WTC11 (cell line): ENCODE measurements around the gene NINL. TPM values are rescaled to one million over a fixed set of nuclear protein-coding genes. Genes with fewer than 3 reads are reported as not detected.
A peak's percentile ranks its signal among the peaks of the same experiment; 100 is the strongest.
"Not testable (repeated sequence)": the region's sequence is repeated elsewhere in the genome, so short reads cannot be mapped to it uniquely, and the experiment has no call there.

Experiments used
- ATAC-seq: fragments of 200-7000 bp; cut with Tn5 transposase; 2 replicates; pipeline ENCODE4 v1.10.0; 2021; ENCODE audit warnings: mild to moderate bottlenecking, moderate library complexity
- CTCF ChIA-PET: fragments of 300-600 bp; sonication (Branson Sonifier 250); formaldehyde crosslinking; loops from one replicate; lab custom pipeline; 2021; ENCODE audit warnings: antibody characterized with exemption; lab: Charles Lee
- POLR2A ChIA-PET: fragments of 350-600 bp; sonication (Branson Sonifier 250); formaldehyde crosslinking; loops from one replicate; lab custom pipeline; 2021; ENCODE audit warnings: antibody characterized with exemption; lab: Charles Lee
- DNase-seq: peaks from one replicate; pipeline ENCODE4 v3.0.0; 2021; ENCODE audit warnings: low spot score
- H3K27ac Mint-ChIP-seq: 2 replicates; pipeline ENCODE4 v1.8.0; 2021; ENCODE audit warnings: mixed read lengths
- H3K27me3 Mint-ChIP-seq: 2 replicates; pipeline ENCODE4 v1.8.0; 2021; ENCODE audit warnings: low read depth, mild to moderate bottlenecking, moderate library complexity, mixed read lengths
- H3K36me3 Mint-ChIP-seq: 2 replicates; pipeline ENCODE4 v1.8.0; 2021; ENCODE audit warnings: mixed read lengths
- H3K4me1 Mint-ChIP-seq: 2 replicates; pipeline ENCODE4 v1.8.0; 2022; ENCODE audit warnings: mixed read lengths
- H3K4me3 Mint-ChIP-seq: 2 replicates; pipeline ENCODE4 v1.8.0; 2021; ENCODE audit warnings: mild to moderate bottlenecking, moderate library complexity, mixed read lengths
- H3K9me3 Mint-ChIP-seq: 2 replicates; pipeline ENCODE4 v1.8.0; 2021; ENCODE audit warnings: mixed read lengths
- ATF1 ChIP-seq: sonication (generic); formaldehyde crosslinking; IDR thresholded peaks from 2 replicates; pipeline ENCODE4 v1.8.1; 2023; ENCODE audit warnings: mild to moderate bottlenecking, moderate library complexity, missing genetic modification reagents
- CREB1 ChIP-seq: sonication (generic); formaldehyde crosslinking; IDR thresholded peaks from 2 replicates; pipeline ENCODE4 v1.8.0; 2023; ENCODE audit warnings: mild to moderate bottlenecking, missing genetic modification reagents
- FOXJ3 ChIP-seq: sonication (generic); formaldehyde crosslinking; IDR thresholded peaks from 2 replicates; pipeline ENCODE4 v1.9.0; 2021; ENCODE audit warnings: missing genetic modification reagents, mild to moderate bottlenecking, borderline replicate concordance
- GTF2I ChIP-seq: fragments of 250-450 bp; sonication (Bioruptor Pico); conservative IDR thresholded peaks from 2 replicates; pipeline ENCODE4 v1.4.0; 2021; ENCODE audit warnings: mild to moderate bottlenecking
- HMGA2 ChIP-seq: fragments of 250-450 bp; sonication (Bioruptor Pico); IDR thresholded peaks from 2 replicates; pipeline ENCODE4 v1.4.0; 2021; ENCODE audit warnings: mild to moderate bottlenecking, moderate library complexity
- JUN ChIP-seq: sonication (generic); formaldehyde crosslinking; IDR thresholded peaks from 2 replicates; pipeline ENCODE4 v1.8.0; 2023; ENCODE audit warnings: mild to moderate bottlenecking, missing genetic modification reagents
- KAT7 ChIP-seq: sonication (generic); formaldehyde crosslinking; IDR thresholded peaks from 2 replicates; pipeline ENCODE4 v1.8.1; 2023; ENCODE audit warnings: missing genetic modification reagents, mild to moderate bottlenecking, borderline replicate concordance
- ZBTB21 ChIP-seq: sonication (generic); formaldehyde crosslinking; IDR thresholded peaks from 2 replicates; pipeline ENCODE4 v1.8.1; 2023; ENCODE audit warnings: mild to moderate bottlenecking, missing genetic modification reagents, borderline replicate concordance
- ZNF121 ChIP-seq: sonication (generic); formaldehyde crosslinking; IDR thresholded peaks from 2 replicates; pipeline ENCODE4 v1.8.0; 2023; ENCODE audit warnings: missing genetic modification reagents
- ZNF138 ChIP-seq: sonication (generic); formaldehyde crosslinking; conservative IDR thresholded peaks from 2 replicates; pipeline ENCODE4 v1.8.1; 2022; ENCODE audit warnings: mild to moderate bottlenecking, moderate library complexity, missing genetic modification reagents
- ZNF219 ChIP-seq: sonication (generic); formaldehyde crosslinking; IDR thresholded peaks from 2 replicates; pipeline ENCODE4 v1.8.0; 2023; ENCODE audit warnings: missing genetic modification reagents, mild to moderate bottlenecking, borderline replicate concordance
- total RNA-seq: library from RNA; stranded (reverse); gene quantifications from 3 replicates; pipeline ENCODE4 v1.2.3, GENCODE V29; 2021
- TF ChIP-seq, protein P1 (sequence below): sonication (generic); formaldehyde crosslinking; IDR thresholded peaks from 2 replicates; pipeline ENCODE4 v1.8.0; 2022; ENCODE audit warnings: mild to moderate bottlenecking, missing genetic modification reagents
- TF ChIP-seq, protein P2 (sequence below): sonication (generic); formaldehyde crosslinking; IDR thresholded peaks from 2 replicates; pipeline ENCODE4 v1.8.0; 2022; ENCODE audit warnings: missing genetic modification reagents
- TF ChIP-seq, protein P3 (sequence below): fragments of 250-450 bp; sonication (Bioruptor Pico); conservative IDR thresholded peaks from 2 replicates; pipeline ENCODE4 v1.9.0; 2021; ENCODE audit warnings: mild to moderate bottlenecking
- TF ChIP-seq, protein P4 (sequence below): sonication (generic); formaldehyde crosslinking; IDR thresholded peaks from 2 replicates; pipeline ENCODE4 v1.8.1; 2022; ENCODE audit warnings: low read depth, mild to moderate bottlenecking, moderate library complexity, missing genetic modification reagents, borderline replicate concordance
- TF ChIP-seq, protein P5 (sequence below): sonication (generic); formaldehyde crosslinking; IDR thresholded peaks from 2 replicates; pipeline ENCODE4 v1.8.1; 2022; ENCODE audit warnings: missing genetic modification reagents, borderline replicate concordance
- TF ChIP-seq, protein P6 (sequence below): sonication (generic); formaldehyde crosslinking; IDR thresholded peaks from 2 replicates; pipeline ENCODE4 v1.8.0; 2022; ENCODE audit warnings: mild to moderate bottlenecking, missing genetic modification reagents
- TF ChIP-seq, protein P7 (sequence below): sonication (generic); formaldehyde crosslinking; IDR thresholded peaks from 2 replicates; pipeline ENCODE4 v1.8.0; 2023; ENCODE audit warnings: missing genetic modification reagents
- TF ChIP-seq, protein P8 (sequence below): fragments of 250-450 bp; sonication (Bioruptor Pico); IDR thresholded peaks from 2 replicates; pipeline ENCODE4 v1.9.0; 2021; ENCODE audit warnings: mild to moderate bottlenecking
- TF ChIP-seq, protein P9 (sequence below): fragments of 250-450 bp; sonication (Bioruptor Pico); IDR thresholded peaks from 2 replicates; pipeline ENCODE4 v2.1.2; 2022; ENCODE audit warnings: mild to moderate bottlenecking, moderate library complexity

The NINL gene
- total RNA-seq, 1 experiment from 2014 or later = 36.0 TPM

DNA sequence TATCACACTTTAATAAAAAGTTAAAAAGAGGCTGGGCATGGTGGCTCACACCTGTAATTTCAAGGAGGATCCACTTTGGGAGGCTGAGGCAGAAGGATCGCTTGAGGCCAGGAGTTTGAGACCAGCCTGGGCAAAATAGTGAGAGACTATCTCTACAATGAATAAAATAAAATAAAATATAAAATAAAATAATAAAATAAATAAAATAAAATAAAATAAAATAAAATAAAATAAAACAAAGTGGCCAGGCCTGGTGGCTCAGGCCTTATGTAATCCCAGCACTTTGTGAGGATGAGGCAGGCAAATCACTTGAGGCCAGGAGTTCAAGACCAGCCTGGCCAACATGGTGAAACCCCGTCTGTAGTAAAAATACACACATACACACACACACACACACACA lies 112.0 kb downstream of the NINL start:
- H3K36me3 Mint-ChIP-seq = peaks cover 33% of the 10 kb centered on the region

DNA sequence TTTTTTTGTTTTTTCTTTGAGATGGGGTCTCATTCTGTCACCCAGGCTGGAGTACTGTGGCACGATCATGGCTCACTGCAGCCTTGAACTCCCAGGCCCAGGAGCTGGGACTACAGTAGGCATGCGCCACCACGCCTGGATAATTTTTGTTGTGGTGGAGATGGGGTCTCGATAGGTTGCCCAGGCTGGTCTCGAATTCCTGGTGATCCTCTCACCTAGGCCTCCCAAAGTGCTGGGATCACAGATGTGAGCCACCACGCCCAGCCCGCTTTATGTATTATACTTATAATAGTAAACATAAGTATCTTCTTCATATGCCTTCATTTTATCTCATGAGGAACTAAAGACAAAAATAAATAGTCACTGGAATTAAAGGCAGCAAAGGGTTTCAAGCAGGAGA lies 114.3 kb downstream of the NINL start:
- ChIA-PET CTCF (interaction anchor here (0.8 to 1.9 kb wide), 4 partner anchors 10 to 200 kb away, joined by 3 to 14 read pairs (median 9); no protein-coding TSS in a partner anchor), POLR2A (no interaction called here)
- ATAC-seq (no peak), DNase-seq (no peak)
- Mint-ChIP-seq H3K4me1 (peaks cover 3% of the 10 kb centered on the region; the same call in 1 of the 2 replicates), H3K27ac (no peak overlapping the region), H3K36me3 (peaks cover 32% of the 10 kb centered on the region), H3K9me3 (no peaks in the 10 kb centered on the region), H3K4me3 (no peak overlapping the region), H3K27me3 (no peaks in the 10 kb centered on the region)
- TF ChIP-seq, protein P1, sequence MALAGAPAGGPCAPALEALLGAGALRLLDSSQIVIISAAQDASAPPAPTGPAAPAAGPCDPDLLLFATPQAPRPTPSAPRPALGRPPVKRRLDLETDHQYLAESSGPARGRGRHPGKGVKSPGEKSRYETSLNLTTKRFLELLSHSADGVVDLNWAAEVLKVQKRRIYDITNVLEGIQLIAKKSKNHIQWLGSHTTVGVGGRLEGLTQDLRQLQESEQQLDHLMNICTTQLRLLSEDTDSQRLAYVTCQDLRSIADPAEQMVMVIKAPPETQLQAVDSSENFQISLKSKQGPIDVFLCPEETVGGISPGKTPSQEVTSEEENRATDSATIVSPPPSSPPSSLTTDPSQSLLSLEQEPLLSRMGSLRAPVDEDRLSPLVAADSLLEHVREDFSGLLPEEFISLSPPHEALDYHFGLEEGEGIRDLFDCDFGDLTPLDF (CRISPR knock-in tag) = no peak
- TF ChIP-seq, protein P2, sequence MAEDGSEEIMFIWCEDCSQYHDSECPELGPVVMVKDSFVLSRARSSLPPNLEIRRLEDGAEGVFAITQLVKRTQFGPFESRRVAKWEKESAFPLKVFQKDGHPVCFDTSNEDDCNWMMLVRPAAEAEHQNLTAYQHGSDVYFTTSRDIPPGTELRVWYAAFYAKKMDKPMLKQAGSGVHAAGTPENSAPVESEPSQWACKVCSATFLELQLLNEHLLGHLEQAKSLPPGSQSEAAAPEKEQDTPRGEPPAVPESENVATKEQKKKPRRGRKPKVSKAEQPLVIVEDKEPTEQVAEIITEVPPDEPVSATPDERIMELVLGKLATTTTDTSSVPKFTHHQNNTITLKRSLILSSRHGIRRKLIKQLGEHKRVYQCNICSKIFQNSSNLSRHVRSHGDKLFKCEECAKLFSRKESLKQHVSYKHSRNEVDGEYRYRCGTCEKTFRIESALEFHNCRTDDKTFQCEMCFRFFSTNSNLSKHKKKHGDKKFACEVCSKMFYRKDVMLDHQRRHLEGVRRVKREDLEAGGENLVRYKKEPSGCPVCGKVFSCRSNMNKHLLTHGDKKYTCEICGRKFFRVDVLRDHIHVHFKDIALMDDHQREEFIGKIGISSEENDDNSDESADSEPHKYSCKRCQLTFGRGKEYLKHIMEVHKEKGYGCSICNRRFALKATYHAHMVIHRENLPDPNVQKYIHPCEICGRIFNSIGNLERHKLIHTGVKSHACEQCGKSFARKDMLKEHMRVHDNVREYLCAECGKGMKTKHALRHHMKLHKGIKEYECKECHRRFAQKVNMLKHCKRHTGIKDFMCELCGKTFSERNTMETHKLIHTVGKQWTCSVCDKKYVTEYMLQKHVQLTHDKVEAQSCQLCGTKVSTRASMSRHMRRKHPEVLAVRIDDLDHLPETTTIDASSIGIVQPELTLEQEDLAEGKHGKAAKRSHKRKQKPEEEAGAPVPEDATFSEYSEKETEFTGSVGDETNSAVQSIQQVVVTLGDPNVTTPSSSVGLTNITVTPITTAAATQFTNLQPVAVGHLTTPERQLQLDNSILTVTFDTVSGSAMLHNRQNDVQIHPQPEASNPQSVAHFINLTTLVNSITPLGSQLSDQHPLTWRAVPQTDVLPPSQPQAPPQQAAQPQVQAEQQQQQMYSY (CRISPR knock-in tag) = no peak
- no peak for TF ChIP-seq GTF2I (CRISPR knock-in tag)
- TF ChIP-seq, protein P3, sequence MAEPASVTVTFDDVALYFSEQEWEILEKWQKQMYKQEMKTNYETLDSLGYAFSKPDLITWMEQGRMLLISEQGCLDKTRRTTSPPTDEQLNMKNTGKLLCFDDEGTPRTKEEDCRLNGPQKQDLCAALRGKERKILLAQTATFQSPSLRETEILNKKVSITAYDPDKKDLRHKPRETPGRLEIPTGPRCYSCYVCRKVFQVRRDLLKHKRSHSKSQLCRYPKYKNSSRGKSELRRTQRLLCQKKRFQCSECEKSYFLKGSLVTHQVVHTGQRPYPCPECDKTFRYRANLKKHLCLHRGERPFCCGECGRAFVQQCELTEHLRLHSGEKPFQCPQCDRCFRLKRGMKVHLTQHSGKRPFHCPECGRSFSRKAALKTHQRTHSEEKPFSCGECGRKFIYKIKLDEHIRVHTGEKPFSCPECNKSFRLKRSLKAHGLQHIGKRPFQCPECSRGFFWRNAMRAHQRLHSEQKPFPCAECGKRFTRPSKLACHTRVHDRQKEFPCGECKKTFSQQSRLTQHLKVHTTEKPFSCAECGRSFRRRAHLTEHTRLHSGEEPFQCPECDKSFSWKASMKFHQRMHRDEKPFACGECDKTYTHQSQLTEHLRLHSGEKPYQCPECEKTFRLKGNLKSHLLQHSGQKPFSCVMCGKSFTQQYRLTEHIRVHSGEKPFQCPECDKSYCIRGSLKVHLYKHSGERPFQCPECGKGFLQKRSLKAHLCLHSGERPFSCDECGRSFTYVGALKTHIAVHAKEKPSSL (CRISPR knock-in tag) = no peak
- TF ChIP-seq, protein P4, sequence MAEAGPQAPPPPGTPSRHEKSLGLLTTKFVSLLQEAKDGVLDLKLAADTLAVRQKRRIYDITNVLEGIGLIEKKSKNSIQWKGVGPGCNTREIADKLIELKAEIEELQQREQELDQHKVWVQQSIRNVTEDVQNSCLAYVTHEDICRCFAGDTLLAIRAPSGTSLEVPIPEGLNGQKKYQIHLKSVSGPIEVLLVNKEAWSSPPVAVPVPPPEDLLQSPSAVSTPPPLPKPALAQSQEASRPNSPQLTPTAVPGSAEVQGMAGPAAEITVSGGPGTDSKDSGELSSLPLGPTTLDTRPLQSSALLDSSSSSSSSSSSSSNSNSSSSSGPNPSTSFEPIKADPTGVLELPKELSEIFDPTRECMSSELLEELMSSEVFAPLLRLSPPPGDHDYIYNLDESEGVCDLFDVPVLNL (CRISPR knock-in tag) = no peak
- no peak for TF ChIP-seq CREB1 (CRISPR knock-in tag)
- TF ChIP-seq, protein P5, sequence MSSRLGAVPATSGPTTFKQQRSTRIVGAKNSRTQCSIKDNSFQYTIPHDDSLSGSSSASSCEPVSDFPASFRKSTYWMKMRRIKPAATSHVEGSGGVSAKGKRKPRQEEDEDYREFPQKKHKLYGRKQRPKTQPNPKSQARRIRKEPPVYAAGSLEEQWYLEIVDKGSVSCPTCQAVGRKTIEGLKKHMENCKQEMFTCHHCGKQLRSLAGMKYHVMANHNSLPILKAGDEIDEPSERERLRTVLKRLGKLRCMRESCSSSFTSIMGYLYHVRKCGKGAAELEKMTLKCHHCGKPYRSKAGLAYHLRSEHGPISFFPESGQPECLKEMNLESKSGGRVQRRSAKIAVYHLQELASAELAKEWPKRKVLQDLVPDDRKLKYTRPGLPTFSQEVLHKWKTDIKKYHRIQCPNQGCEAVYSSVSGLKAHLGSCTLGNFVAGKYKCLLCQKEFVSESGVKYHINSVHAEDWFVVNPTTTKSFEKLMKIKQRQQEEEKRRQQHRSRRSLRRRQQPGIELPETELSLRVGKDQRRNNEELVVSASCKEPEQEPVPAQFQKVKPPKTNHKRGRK (CRISPR knock-in tag) = no peak
- no peak for TF ChIP-seq JUN (CRISPR knock-in tag)
- TF ChIP-seq, protein P6, sequence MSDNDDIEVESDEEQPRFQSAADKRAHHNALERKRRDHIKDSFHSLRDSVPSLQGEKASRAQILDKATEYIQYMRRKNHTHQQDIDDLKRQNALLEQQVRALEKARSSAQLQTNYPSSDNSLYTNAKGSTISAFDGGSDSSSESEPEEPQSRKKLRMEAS (CRISPR knock-in tag) = no peak
- TF ChIP-seq, protein P7, sequence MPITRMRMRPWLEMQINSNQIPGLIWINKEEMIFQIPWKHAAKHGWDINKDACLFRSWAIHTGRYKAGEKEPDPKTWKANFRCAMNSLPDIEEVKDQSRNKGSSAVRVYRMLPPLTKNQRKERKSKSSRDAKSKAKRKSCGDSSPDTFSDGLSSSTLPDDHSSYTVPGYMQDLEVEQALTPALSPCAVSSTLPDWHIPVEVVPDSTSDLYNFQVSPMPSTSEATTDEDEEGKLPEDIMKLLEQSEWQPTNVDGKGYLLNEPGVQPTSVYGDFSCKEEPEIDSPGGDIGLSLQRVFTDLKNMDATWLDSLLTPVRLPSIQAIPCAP (CRISPR knock-in tag) = no peak
- TF ChIP-seq, protein P8, sequence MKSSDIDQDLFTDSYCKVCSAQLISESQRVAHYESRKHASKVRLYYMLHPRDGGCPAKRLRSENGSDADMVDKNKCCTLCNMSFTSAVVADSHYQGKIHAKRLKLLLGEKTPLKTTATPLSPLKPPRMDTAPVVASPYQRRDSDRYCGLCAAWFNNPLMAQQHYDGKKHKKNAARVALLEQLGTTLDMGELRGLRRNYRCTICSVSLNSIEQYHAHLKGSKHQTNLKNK (CRISPR knock-in tag) = no peak
- TF ChIP-seq KAT7 (CRISPR knock-in tag) = no peak
- TF ChIP-seq FOXJ3 (CRISPR knock-in tag) = no peak
- no peak for TF ChIP-seq ATF1
- no peak for TF ChIP-seq ZNF138 (CRISPR knock-in tag)
- TF ChIP-seq, protein P9, sequence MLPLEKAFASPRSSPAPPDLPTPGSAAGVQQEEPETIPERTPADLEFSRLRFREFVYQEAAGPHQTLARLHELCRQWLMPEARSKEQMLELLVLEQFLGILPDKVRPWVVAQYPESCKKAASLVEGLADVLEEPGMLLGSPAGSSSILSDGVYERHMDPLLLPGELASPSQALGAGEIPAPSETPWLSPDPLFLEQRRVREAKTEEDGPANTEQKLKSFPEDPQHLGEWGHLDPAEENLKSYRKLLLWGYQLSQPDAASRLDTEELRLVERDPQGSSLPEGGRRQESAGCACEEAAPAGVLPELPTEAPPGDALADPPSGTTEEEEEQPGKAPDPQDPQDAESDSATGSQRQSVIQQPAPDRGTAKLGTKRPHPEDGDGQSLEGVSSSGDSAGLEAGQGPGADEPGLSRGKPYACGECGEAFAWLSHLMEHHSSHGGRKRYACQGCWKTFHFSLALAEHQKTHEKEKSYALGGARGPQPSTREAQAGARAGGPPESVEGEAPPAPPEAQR (CRISPR knock-in tag) = no peak
- TF ChIP-seq ZNF121 (CRISPR knock-in tag) = no peak
- no peak for TF ChIP-seq ZNF219 (CRISPR knock-in tag)
- no peak for TF ChIP-seq ZBTB21

More for the DNA sequence above, 112.0 kb downstream of the NINL start:
- H3K27me3 Mint-ChIP-seq, H3K9me3 Mint-ChIP-seq, ATAC-seq, H3K4me3 Mint-ChIP-seq, CTCF ChIA-PET, H3K27ac Mint-ChIP-seq, POLR2A ChIA-PET, H3K4me1 Mint-ChIP-seq, DNase-seq: not testable (repeated sequence)
- TF ChIP-seq HMGA2 (CRISPR knock-in tag) = peak; percentile 97
